ENCODE results near the gene ARHGAP18. TPM values are rescaled to one million over a fixed set of nuclear protein-coding genes. Genes with fewer than 3 reads are reported as not detected.

Gene ARHGAP18
- 9.2 and 12.0 TPM in 2 replicates for total RNA-seq (ENCODE audit: low replicate concordance)
- long read RNA-seq, full-length matches to known transcripts = 8 of 74 reads
- long read RNA-seq, partial matches to known transcripts = 59 of 74 reads
- long read RNA-seq, other reads (novel, unspliced or antisense) = 7 of 74 reads

- H3K4me1 Mint-ChIP-seq (ENCODE audit: unreplicated experiment) = peaks cover 22% of the 10 kb centered on the region
Measured at GRCh38 chr6:129709769-129710449, at the start of gene ARHGAP18. Gene ARHGAP18 (minus strand): TSS chr6:129710177. CDS start chr6:129710136, 41 bp downstream.

GRCh38 chr6:129755787-129756186, 45.8 kb upstream of the ARHGAP18 start:
- no peak for TF ChIP-seq CTCF (conservative IDR thresholded peaks at IDR 0.05)
- Mint-ChIP-seq H3K27ac (no peak overlapping the region), H3K4me1 (ENCODE audit: unreplicated experiment) (no peaks in the 10 kb centered on the region), H3K9me3 (no peaks in the 10 kb centered on the region), H3K27me3 (peaks cover 2% of the 10 kb centered on the region), H3K36me3 (no peaks in the 10 kb centered on the region), H3K4me3 (no peak overlapping the region)
- no peak for DNase-seq (ENCODE audit: extremely low spot score, unreplicated experiment)

More at GRCh38 chr6:129709769-129710449, at the start of gene ARHGAP18:
- Mint-ChIP-seq H3K27ac (peak within 1 kb of the TSS; percentile 90), H3K9me3 (no peaks in the 10 kb centered on the region), H3K4me3 (peak within 1 kb of the TSS; percentile 96), H3K36me3 (no peaks in the 10 kb centered on the region), H3K27me3 (peaks cover 4% of the 10 kb centered on the region)
- TF ChIP-seq CTCF (conservative IDR thresholded peaks at IDR 0.05) = no peak
- DNase-seq (ENCODE audit: extremely low spot score, unreplicated experiment) = peak; percentile 79

GRCh38 chr6:129754750-129755149, 44.8 kb upstream of the ARHGAP18 start:
- H3K27ac Mint-ChIP-seq = no peak overlapping the region
- H3K4me1 Mint-ChIP-seq (ENCODE audit: unreplicated experiment) = peaks cover 6% of the 10 kb centered on the region
- H3K4me3 Mint-ChIP-seq = no peak overlapping the region
- H3K27me3 Mint-ChIP-seq = no peaks in the 10 kb centered on the region
- no peaks in the 10 kb centered on the region for H3K36me3 Mint-ChIP-seq
- DNase-seq (ENCODE audit: extremely low spot score, unreplicated experiment) = no peak
- no peaks in the 10 kb centered on the region for H3K9me3 Mint-ChIP-seq
- no peak for TF ChIP-seq CTCF (conservative IDR thresholded peaks at IDR 0.05)

GRCh38 chr6:129753422-129753821, 43.4 kb upstream of the ARHGAP18 start:
- Mint-ChIP-seq H3K4me3 (no peak overlapping the region), H3K27me3 (no peaks in the 10 kb centered on the region), H3K27ac (no peak overlapping the region), H3K9me3 (no peaks in the 10 kb centered on the region), H3K36me3 (no peaks in the 10 kb centered on the region), H3K4me1 (ENCODE audit: unreplicated experiment) (peaks cover 17% of the 10 kb centered on the region)
- TF ChIP-seq CTCF (conservative IDR thresholded peaks at IDR 0.05) = no peak
- DNase-seq (ENCODE audit: extremely low spot score, unreplicated experiment) = no peak

GRCh38 chr6:129751384-129751783, 41.4 kb upstream of the ARHGAP18 start:
- Mint-ChIP-seq H3K9me3 (no peaks in the 10 kb centered on the region), H3K4me3 (no peak overlapping the region), H3K27ac (no peak overlapping the region), H3K36me3 (no peaks in the 10 kb centered on the region), H3K27me3 (no peaks in the 10 kb centered on the region), H3K4me1 (ENCODE audit: unreplicated experiment) (peaks cover 20% of the 10 kb centered on the region)
- no peak for DNase-seq (ENCODE audit: extremely low spot score, unreplicated experiment)
- no peak for TF ChIP-seq CTCF (conservative IDR thresholded peaks at IDR 0.05)
